Fibroblast of mammary gland (primary cell): ENCODE results near the gene HBE1.
"Not testable (repeated sequence)": the region's sequence is repeated elsewhere in the genome, so short reads cannot be mapped to it uniquely, and the experiment has no call there.

Source experiments
- DNase-seq: peaks from one replicate; pipeline ENCODE4 v3.0.0-alpha.2; 2010; ENCODE audit warnings: low read depth
- H3K4me3 ChIP-seq: 2 replicates; pipeline ENCODE4 v1.5.1; 2011; ENCODE audit warnings: low read depth, mild to moderate bottlenecking, low read length, moderate library complexity; ENCODE audit not compliant: control insufficient read depth
- CTCF ChIP-seq: conservative IDR thresholded peaks from 2 replicates; pipeline ENCODE4 v1.5.1; 2011; ENCODE audit warnings: low read depth, low read length, inconsistent platforms; ENCODE audit not compliant: control insufficient read depth, insufficient read depth

Gene HBE1

GRCh38 chr11:5269715-5270147, at the start of gene HBE1:
Gene HBE1, minus strand, starts transcription at chr11:5269945. Its CDS starts 55 bp downstream, at chr11:5269890.
- TF ChIP-seq CTCF, result no peak
- H3K4me3 ChIP-seq, result no peak within 1 kb of the TSS
- DNase-seq, result no peak

- no peak for DNase-seq
- no peak for TF ChIP-seq CTCF
- no peak overlapping the region for H3K4me3 ChIP-seq
Observed at GRCh38 chr11:5317292-5317691, 47.5 kb upstream of the HBE1 start.

- not testable (repeated sequence) for DNase-seq, H3K4me3 ChIP-seq
Observed at GRCh38 chr11:5313326-5314023, 43.7 kb upstream of the HBE1 start.

GRCh38 chr11:5310423-5310822, 40.7 kb upstream of the HBE1 start:
- DNase-seq, result no peak
- H3K4me3 ChIP-seq, result no peak overlapping the region
- TF ChIP-seq CTCF, result no peak

- no peak overlapping the region for H3K4me3 ChIP-seq
- no peak for DNase-seq
- no peak for TF ChIP-seq CTCF
Observed at GRCh38 chr11:5307256-5308019, 37.7 kb upstream of the HBE1 start.

- DNase-seq, result no peak
- H3K4me3 ChIP-seq, result no peak overlapping the region
- no peak for TF ChIP-seq CTCF
Observed at GRCh38 chr11:5304046-5304445, 34.3 kb upstream of the HBE1 start.

GRCh38 chr11:5303626-5304025, 33.9 kb upstream of the HBE1 start:
- TF ChIP-seq CTCF, result no peak
- no peak for DNase-seq
- no peak overlapping the region for H3K4me3 ChIP-seq
